Activated naive CD8-positive, alpha-beta T cell treated with anti-CD3 and anti-CD28 coated beads for 36 hours (primary cell): Measurements from ENCODE around the gene ISG20. TPM values are rescaled to one million over a fixed set of nuclear protein-coding genes. Genes with fewer than 3 reads are reported as not detected.
"Not testable (repeated sequence)": the region's sequence is repeated elsewhere in the genome, so short reads cannot be mapped to it uniquely, and the experiment has no call there.

Experiments
- DNase-seq: peaks from one replicate; pipeline ENCODE4 v3.0.0; 2021
- H3K27ac Mint-ChIP-seq: one replicate; pipeline ENCODE4 v1.8.0; 2022; ENCODE audit warnings: mild to moderate bottlenecking, moderate library complexity, mixed read lengths
- H3K27me3 Mint-ChIP-seq: one replicate; pipeline ENCODE4 v1.8.0; 2022; ENCODE audit warnings: mild to moderate bottlenecking, mixed read lengths
- H3K36me3 Mint-ChIP-seq: one replicate; pipeline ENCODE4 v1.8.0; 2021; ENCODE audit warnings: mild to moderate bottlenecking, mixed read lengths
- H3K4me1 Mint-ChIP-seq: one replicate; pipeline ENCODE4 v1.8.0; 2021; ENCODE audit warnings: mixed read lengths
- H3K4me3 Mint-ChIP-seq: one replicate; pipeline ENCODE4 v1.8.0; 2022; ENCODE audit warnings: mild to moderate bottlenecking, moderate library complexity, mixed read lengths
- H3K9me3 Mint-ChIP-seq: one replicate; pipeline ENCODE4 v1.8.0; 2022; ENCODE audit warnings: mixed read lengths
- total RNA-seq, 2 experiments: library from RNA; stranded (reverse); gene quantifications; one replicate each; pipeline ENCODE4 v1.2.3, GENCODE V29; 2021

The ISG20 gene
- total RNA-seq, 2 experiments from 2014 or later, result 108 to 110 TPM

DNA sequence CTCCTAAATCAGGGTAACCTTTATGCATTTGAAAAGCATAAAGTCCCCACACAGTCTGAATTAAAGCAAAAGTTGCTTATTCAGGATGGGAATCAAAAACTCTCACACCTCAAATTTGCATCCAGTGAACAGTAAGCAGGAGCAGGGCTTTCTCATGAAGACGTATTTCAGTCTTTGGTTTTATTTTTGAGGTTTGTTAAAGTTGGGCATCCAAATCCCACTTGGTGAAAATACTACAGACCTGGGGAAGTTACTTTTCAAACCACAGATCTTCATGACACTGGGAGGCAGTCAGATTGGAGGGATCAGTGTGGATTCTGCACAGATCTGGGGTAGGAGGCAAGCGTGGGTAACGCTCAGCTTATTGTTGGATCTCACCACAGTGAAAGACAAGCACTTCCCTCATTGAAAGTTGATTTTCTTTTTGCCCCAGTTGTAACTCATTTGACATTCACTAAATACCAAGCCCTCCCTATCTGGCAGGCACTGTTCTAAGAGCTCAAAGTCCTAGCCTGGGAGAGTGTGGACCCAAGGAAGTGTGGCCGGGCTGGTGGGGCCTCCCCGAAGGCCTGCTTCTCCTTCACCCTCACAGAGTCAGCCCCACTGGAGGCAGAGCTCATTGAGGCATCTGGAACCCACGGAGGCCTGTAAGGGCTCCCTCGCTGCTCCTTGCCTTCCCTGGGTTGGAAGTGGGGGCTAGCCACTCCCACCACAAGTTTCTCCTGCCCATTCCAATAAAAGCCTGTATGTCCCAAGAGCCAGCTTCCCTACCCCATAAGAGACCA lies 783 bp upstream of the ISG20 start:
- Mint-ChIP-seq H3K36me3 (peaks cover 55% of the 10 kb centered on the region), H3K9me3 (no peaks in the 10 kb centered on the region), H3K27ac (peak overlapping the region; percentile 96), H3K4me3 (peak overlapping the region; percentile 88), H3K4me1 (peaks cover 81% of the 10 kb centered on the region), H3K27me3 (peaks cover 3% of the 10 kb centered on the region)
- no peak for DNase-seq

- H3K36me3 Mint-ChIP-seq, result peaks cover 55% of the 10 kb centered on the region
- peaks cover 2% of the 10 kb centered on the region for H3K27me3 Mint-ChIP-seq
- H3K4me3 Mint-ChIP-seq, result peak overlapping the region; percentile 16
- peaks cover 62% of the 10 kb centered on the region for H3K4me1 Mint-ChIP-seq
- no peaks in the 10 kb centered on the region for H3K9me3 Mint-ChIP-seq
- no peak for DNase-seq
- peak overlapping the region; percentile 77 for H3K27ac Mint-ChIP-seq
Observed at GRCh38 chr15:88641959-88642452, 3.2 kb downstream of the ISG20 start.

DNA sequence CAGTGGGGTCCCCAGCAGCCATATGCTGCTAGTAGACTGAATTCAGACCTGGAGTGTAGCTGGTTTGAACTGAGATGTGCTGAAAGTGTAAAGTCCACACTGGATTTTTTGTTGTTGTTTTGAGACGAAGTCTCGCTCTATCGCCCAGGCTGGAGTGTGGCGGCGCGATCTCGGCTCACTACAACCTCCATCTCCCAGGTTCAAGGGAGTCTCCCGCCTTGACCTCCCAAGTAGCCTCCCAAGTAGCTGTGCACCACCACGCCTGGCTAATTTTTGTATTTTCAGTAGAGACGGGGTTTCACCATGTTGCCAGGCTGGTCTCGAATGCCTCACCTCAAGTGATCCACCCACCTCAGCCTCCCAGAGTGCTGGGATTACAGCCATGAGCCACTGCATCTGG lies 3.7 kb downstream of the ISG20 start:
- H3K4me1 Mint-ChIP-seq, result peaks cover 61% of the 10 kb centered on the region
- peaks cover 50% of the 10 kb centered on the region for H3K36me3 Mint-ChIP-seq
- H3K27me3 Mint-ChIP-seq, H3K9me3 Mint-ChIP-seq, DNase-seq: not testable (repeated sequence)
- H3K4me3 Mint-ChIP-seq, result peak overlapping the region; percentile 26
- peak overlapping the region; percentile 77 for H3K27ac Mint-ChIP-seq

- no peak overlapping the region for H3K4me3 Mint-ChIP-seq
- H3K36me3 Mint-ChIP-seq, result peaks cover 49% of the 10 kb centered on the region
- H3K9me3 Mint-ChIP-seq, result no peaks in the 10 kb centered on the region
- DNase-seq, result no peak
- no peaks in the 10 kb centered on the region for H3K27me3 Mint-ChIP-seq
- H3K4me1 Mint-ChIP-seq, result peaks cover 65% of the 10 kb centered on the region
- H3K27ac Mint-ChIP-seq, result no peak overlapping the region
Observed at GRCh38 chr15:88644741-88645140, 5.9 kb downstream of the ISG20 start.

GRCh38 chr15:88645171-88646087 lies 6.6 kb downstream of the ISG20 start:
- no peak overlapping the region for H3K4me3 Mint-ChIP-seq
- peaks cover 64% of the 10 kb centered on the region for H3K4me1 Mint-ChIP-seq
- peaks cover 44% of the 10 kb centered on the region for H3K36me3 Mint-ChIP-seq
- no peaks in the 10 kb centered on the region for H3K27me3 Mint-ChIP-seq
- H3K27ac Mint-ChIP-seq, result peak overlapping the region; percentile 9
- H3K9me3 Mint-ChIP-seq, result no peaks in the 10 kb centered on the region
- no peak for DNase-seq

- no peak overlapping the region for H3K27ac Mint-ChIP-seq
- no peak for DNase-seq
- H3K4me3 Mint-ChIP-seq, result no peak overlapping the region
- no peaks in the 10 kb centered on the region for H3K9me3 Mint-ChIP-seq
- H3K4me1 Mint-ChIP-seq, result peaks cover 65% of the 10 kb centered on the region
- peaks cover 45% of the 10 kb centered on the region for H3K36me3 Mint-ChIP-seq
- no peaks in the 10 kb centered on the region for H3K27me3 Mint-ChIP-seq
Observed at GRCh38 chr15:88646088-88646405, 7.2 kb downstream of the ISG20 start.

- DNase-seq, result no peak
- H3K9me3 Mint-ChIP-seq, result no peaks in the 10 kb centered on the region
- peaks cover 70% of the 10 kb centered on the region for H3K4me1 Mint-ChIP-seq
- H3K27me3 Mint-ChIP-seq, result no peaks in the 10 kb centered on the region
- H3K4me3 Mint-ChIP-seq, result no peak overlapping the region
- H3K36me3 Mint-ChIP-seq, result peaks cover 52% of the 10 kb centered on the region
- peak overlapping the region; percentile 7 for H3K27ac Mint-ChIP-seq
Observed at GRCh38 chr15:88646951-88647350, 8.1 kb downstream of the ISG20 start.

DNA sequence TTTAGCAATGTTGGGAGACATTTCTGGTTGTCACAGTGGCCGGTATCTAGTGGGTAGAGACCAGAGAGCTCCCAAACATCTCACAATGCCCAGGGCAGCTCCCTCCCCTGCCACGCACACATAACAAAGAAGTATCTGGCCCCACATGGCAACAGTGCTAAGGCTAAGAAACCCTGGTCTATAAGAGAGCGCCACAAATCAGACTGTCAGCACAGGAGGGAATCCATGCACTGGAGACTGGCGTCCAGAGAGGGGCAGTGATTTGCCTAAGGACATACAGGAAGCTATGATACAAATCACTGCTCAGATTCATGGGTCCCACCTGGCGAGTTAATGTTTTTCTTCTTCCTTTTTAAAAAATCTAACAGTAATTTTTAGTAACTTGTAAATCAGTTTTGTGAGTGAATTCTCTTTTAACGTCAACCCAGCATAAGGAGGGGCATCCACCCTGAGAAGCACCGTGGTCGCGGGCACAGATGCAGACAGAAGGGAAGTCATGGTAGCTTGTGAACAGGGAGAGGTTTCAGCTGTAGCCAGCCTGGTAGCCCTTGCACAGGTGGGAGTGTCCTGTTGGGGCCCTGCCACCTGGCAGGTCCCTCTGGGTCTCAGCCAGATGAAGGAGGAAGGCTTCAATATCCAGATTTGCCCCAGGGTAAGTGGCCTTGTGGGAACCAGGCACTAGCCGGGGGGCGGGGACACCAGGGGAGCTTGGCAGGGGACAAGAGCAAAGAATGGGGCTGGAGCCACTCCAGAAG lies 8.7 kb downstream of the ISG20 start:
- Mint-ChIP-seq H3K4me3 (no peak overlapping the region), H3K27me3 (no peaks in the 10 kb centered on the region), H3K36me3 (peaks cover 46% of the 10 kb centered on the region), H3K4me1 (peaks cover 65% of the 10 kb centered on the region), H3K27ac (peak overlapping the region; percentile 97), H3K9me3 (no peaks in the 10 kb centered on the region)
- DNase-seq, result no peak

GRCh38 chr15:88648357-88649214 lies 9.8 kb downstream of the ISG20 start:
- peaks cover 46% of the 10 kb centered on the region for H3K36me3 Mint-ChIP-seq
- peak overlapping the region; percentile 97 for H3K27ac Mint-ChIP-seq
- H3K27me3 Mint-ChIP-seq, result no peaks in the 10 kb centered on the region
- peak; percentile 28 for DNase-seq
- peaks cover 70% of the 10 kb centered on the region for H3K4me1 Mint-ChIP-seq
- no peaks in the 10 kb centered on the region for H3K9me3 Mint-ChIP-seq
- H3K4me3 Mint-ChIP-seq, result peak overlapping the region; percentile 63

DNA sequence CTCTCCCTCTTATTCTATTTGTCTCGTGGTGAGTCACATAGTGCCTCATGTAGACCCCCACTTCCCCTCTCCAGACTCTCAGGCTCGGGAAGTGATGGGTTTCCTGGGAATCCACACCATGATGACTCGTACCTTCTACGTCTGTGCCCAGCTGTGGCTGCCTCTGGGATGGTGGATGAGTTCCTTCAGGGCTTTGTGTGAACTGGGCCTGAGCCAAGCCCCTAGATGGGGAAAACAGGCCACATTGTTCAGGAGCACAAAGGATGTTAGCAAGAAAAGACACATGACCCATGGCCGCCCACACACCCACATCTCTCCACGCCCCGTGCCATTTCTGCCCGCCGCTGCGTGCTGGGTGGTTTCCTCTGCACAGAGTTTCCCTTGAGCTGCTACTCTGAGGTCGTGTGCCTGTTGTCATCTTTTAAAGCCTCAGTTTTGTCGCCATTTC lies 10.5 kb downstream of the ISG20 start:
- Mint-ChIP-seq H3K4me3 (peak overlapping the region; percentile 63), H3K36me3 (peaks cover 41% of the 10 kb centered on the region), H3K27ac (peak overlapping the region; percentile 97), H3K9me3 (no peaks in the 10 kb centered on the region), H3K27me3 (no peaks in the 10 kb centered on the region), H3K4me1 (peaks cover 65% of the 10 kb centered on the region)
- DNase-seq, result peak; percentile 86

DNA sequence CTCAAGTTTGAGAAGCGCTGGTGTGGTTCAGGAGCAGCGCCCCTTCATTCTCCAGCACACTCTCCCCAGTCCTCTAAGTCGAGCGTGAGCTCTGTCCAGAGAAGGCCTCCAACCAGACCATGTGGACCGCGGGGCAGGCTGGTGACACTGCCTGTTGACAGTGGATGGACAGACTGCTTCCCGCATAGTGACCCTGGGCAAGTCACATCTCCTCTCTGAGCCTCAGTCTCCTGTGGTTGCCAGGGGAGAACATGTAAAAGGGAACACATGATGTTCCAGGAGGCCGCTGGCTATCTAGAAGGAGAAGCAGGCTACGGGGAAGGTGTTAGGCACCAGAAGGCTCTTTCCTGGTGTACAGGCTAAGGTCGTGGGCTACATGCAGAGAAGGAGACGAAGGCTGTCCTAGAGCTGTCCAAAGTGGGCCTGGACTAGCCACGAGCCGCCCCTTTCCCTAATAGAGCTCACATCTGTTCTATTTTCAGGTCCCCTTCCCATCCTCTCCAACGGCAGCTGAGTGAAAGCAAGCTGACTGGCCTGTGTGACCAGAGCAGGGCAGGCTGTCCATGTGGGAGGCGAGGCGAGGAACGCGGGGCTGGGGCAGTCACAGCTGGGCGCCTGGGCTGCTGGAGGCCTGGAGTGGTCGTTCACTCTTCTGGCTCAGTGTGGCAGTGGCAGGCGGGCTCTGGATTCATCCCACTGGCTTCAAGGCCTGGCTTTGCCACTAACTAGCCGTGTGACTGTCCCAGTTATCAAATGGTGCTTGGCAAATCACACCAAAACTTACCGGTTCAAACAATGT lies 11.1 kb downstream of the ISG20 start:
- no peak for DNase-seq
- peaks cover 67% of the 10 kb centered on the region for H3K4me1 Mint-ChIP-seq
- H3K9me3 Mint-ChIP-seq, result no peaks in the 10 kb centered on the region
- H3K4me3 Mint-ChIP-seq, result peak overlapping the region; percentile 63
- peak overlapping the region; percentile 97 for H3K27ac Mint-ChIP-seq
- peaks cover 39% of the 10 kb centered on the region for H3K36me3 Mint-ChIP-seq
- H3K27me3 Mint-ChIP-seq, result no peaks in the 10 kb centered on the region

GRCh38 chr15:88650556-88650955 lies 11.7 kb downstream of the ISG20 start:
- no peaks in the 10 kb centered on the region for H3K9me3 Mint-ChIP-seq

DNA sequence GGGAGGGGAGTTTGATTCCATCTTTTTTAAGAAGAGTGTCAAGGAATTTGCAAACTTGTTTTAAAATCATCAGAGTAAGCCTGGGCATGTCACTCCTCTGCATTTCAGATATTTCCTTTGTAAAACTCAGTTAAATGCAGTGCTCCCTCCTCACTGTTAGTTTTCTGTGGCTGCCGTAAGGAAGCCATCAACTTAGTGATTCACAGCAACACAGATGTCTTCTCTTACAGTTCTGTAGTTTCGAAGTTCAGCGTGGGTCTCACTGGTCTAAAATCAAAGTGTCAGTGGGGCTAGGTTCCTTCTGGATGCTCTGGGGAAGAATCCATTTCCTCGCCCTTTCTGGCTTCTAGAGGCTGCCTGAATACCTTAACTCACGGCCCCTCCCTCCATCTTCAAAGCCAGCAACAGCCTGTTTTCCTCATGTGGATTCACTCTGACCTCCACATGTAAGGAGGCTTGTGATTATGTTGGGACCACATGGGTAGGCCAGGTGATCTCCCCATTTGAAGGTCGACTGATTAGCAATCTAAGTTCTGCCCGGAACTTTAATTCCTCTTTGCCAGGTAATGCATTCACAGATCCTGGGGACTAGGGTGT lies 12.4 kb downstream of the ISG20 start:
- Mint-ChIP-seq H3K36me3 (peaks cover 30% of the 10 kb centered on the region), H3K4me3 (no peak overlapping the region), H3K4me1 (peaks cover 69% of the 10 kb centered on the region), H3K27me3 (no peaks in the 10 kb centered on the region), H3K27ac (peak overlapping the region; percentile 64), H3K9me3 (no peaks in the 10 kb centered on the region)
- no peak for DNase-seq

More at GRCh38 chr15:88650556-88650955, 11.7 kb downstream of the ISG20 start:
- peaks cover 36% of the 10 kb centered on the region for H3K36me3 Mint-ChIP-seq
- no peak for DNase-seq
- H3K27me3 Mint-ChIP-seq, result no peaks in the 10 kb centered on the region
- H3K4me3 Mint-ChIP-seq, result no peak overlapping the region
- peak overlapping the region; percentile 97 for H3K27ac Mint-ChIP-seq
- peaks cover 68% of the 10 kb centered on the region for H3K4me1 Mint-ChIP-seq
